Mesodermal cell (in vitro differentiated cells): ENCODE data around the gene GCK.
"Not testable (repeated sequence)": the region's sequence is repeated elsewhere in the genome, so short reads cannot be mapped to it uniquely, and the experiment has no call there.

Experiments used
- H3K27ac ChIP-seq: 2 replicates; pipeline ENCODE4 v1.7.0; 2013; ENCODE audit warnings: mild to moderate bottlenecking, low read depth, low read length, moderate library complexity; ENCODE audit not compliant: severe bottlenecking
- H3K36me3 ChIP-seq: 2 replicates; pipeline ENCODE4 v1.7.1; 2013; ENCODE audit warnings: mild to moderate bottlenecking, low read length, moderate library complexity; ENCODE audit not compliant: control insufficient read depth, insufficient read depth
- H3K4me1 ChIP-seq: one replicate; pipeline ENCODE4 v1.7.1; 2013; ENCODE audit warnings: mild to moderate bottlenecking, low read length; ENCODE audit not compliant: insufficient read depth, control insufficient read depth, poor library complexity, severe bottlenecking
- H3K4me3 ChIP-seq: 2 replicates; pipeline ENCODE4 v1.7.0; 2013; ENCODE audit warnings: low read length, control low read depth, mild to moderate bottlenecking; ENCODE audit not compliant: insufficient read depth, poor library complexity, severe bottlenecking; ENCODE audit errors: extremely low read depth
- H3K9me3 ChIP-seq: 2 replicates; pipeline ENCODE4 v1.7.1; 2013; ENCODE audit warnings: mild to moderate bottlenecking, low read length, moderate library complexity; ENCODE audit not compliant: control insufficient read depth
- WGBS, 2 experiments: methylation state at CpG; one replicate each; pipeline ENCODE4 v1.1.5; 2013; ENCODE audit warnings: missing lambda C conversion rate in 2 of 2; ENCODE audit not compliant: insufficient coverage in 2 of 2; 5-methylcytosine and 5-hydroxymethylcytosine counted together

GCK gene

DNA sequence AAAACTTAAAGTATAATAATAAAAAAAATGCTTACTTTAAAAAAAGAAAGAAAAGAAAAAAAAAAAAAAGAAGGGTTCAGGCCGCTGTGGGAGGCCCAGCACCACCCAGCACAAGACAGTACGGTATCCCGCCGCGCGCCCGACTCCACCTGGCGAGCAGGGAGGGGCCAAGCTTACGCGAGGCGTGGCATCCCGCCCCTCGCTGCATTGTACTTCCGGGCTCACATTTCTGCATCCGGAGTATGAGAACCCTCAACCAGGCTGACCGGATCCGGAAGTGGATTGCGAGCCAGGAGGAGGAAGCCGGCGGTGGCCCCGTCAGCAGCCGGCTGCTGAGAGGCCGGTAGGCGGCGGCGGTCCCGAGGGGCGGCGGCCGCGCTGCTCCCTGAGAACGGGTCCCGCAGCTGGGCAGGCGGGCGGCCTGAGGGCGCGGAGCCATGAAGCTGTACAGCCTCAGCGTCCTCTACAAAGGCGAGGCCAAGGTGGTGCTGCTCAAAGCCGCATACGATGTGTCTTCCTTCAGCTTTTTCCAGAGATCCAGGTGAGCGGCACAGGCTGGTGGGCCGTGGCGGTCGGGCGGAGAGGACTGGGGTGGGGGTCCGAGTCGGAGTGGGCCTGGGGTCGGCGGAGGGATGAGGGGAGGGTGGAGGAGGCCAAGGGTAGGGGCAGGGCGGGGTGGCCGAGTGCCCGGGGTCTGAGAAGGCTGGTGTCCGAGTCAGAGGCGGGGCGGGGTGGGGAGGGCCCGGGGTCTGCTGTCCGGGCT is 11.6 kb upstream of the GCK start, which contains the start of gene YKT6:
Gene YKT6 (plus strand): TSS at position 280 of the 763 bp plus-strand sequence. CDS start 158 bp downstream, at position 438.
- peaks cover 32% of the 10 kb centered on the region for H3K36me3 ChIP-seq
- H3K9me3 ChIP-seq = no peaks in the 10 kb centered on the region
- peak within 1 kb of the TSS; percentile 98 for H3K4me3 ChIP-seq
- peak within 1 kb of the TSS; percentile 78 for H3K27ac ChIP-seq
- peaks cover 6% of the 10 kb centered on the region for H3K4me1 ChIP-seq
- 1% methylated on average over 39 to 53 of the region's 58 CpGs for WGBS, 2 experiments

DNA sequence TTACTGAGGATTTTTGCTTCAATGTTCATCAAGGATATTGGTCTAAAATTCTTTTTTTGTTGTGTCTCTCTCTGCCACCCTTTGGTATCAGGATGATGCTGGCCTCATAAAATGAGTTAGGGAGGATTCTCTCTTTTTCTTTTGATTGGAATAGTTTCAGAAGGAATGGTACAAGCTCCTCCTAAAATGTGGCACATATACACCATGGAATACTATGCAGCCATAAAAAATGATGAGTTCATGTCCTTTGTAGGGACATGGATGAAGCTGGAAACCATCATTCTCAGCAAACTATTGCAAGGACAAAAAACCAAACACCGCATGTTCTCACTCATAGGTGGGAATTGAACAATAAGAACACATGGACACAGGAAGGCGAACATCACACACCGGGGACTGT is 10.9 kb upstream of the GCK start:
- Histone ChIP-seq H3K4me3 (peak overlapping the region; percentile 98), H3K36me3 (peaks cover 25% of the 10 kb centered on the region)
- H3K9me3 ChIP-seq, H3K4me1 ChIP-seq, H3K27ac ChIP-seq: not testable (repeated sequence)
- no CpG with 5 or more reads among the region's 3 CpGs for WGBS, 2 experiments

DNA sequence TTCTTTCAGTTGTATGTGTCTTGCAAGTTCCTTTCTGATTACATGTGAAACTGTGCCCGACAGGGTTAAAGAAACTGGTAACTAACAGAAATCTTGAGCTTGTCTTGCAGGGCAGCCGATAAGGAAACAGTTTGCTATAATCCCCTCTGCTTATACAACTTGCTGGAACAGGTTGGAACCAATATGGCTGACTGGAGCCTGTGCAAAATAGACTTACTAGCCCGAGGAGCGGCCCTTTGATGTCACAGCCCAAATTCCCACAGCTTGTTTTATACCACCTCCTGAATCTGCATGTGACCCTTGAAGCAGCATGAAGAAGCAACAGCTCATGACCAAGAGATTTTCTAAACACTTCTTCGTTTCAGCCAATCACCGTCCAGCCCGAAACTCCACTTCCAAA is 8.2 kb upstream of the GCK start:
- no peaks in the 10 kb centered on the region for H3K36me3 ChIP-seq
- 83 to 91% methylated on average over 7 of the region's 7 CpGs for WGBS, 2 experiments
- H3K4me3 ChIP-seq = no peak overlapping the region
- no peak overlapping the region for H3K27ac ChIP-seq
- H3K9me3 ChIP-seq = no peaks in the 10 kb centered on the region
- peaks cover 4% of the 10 kb centered on the region for H3K4me1 ChIP-seq

DNA sequence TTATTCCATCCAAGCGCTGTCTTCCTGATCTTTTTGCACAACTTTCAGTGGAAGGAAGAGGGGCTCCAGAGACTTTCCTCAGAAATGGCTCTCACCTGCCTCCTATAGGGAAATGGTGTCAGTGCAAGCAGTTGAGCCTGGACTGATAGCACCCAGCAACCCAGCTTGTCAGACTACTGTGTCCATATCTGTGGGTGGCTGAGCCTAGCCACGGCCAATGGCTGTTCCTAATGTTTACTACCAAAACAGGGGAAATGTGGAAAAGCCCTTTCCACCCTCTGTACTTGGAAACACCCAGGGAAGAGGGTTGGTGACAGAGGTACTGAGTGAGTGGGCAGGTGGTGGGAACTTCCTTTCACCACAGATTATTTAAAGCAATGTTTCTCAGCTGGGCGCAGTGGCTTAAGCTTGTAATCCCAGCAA is 7.2 kb upstream of the GCK start:
- Histone ChIP-seq H3K4me3 (no peak overlapping the region), H3K36me3 (no peaks in the 10 kb centered on the region), H3K9me3 (no peaks in the 10 kb centered on the region), H3K27ac (no peak overlapping the region), H3K4me1 (no peaks in the 10 kb centered on the region)
- WGBS, 2 experiments = 44 to 45% methylated on average over 2 of the region's 3 CpGs

DNA sequence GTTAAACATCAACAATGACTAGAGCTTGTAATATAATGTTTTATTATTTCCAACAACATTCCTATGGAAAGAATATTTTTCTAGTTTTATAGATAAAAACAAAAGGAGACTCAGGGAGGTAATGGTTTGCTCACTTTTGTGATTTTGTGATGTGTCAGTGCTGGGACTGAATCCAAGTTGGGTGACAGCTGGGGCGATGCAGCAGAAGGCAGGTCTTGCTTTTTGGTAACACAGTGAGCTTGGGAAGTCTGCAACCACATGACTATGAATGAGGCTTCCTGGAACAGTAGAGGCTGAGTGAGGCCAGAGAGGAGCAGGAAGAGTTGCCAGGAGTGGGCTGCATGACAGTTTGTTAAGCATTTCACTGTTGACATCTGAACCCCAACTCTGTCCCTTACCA is 6.7 kb upstream of the GCK start:
- H3K36me3 ChIP-seq = no peaks in the 10 kb centered on the region
- no peak overlapping the region for H3K4me3 ChIP-seq
- H3K4me1 ChIP-seq = no peaks in the 10 kb centered on the region
- no peaks in the 10 kb centered on the region for H3K9me3 ChIP-seq
- 100% methylated on average over 1 of the region's 1 CpG for WGBS, 2 experiments
- H3K27ac ChIP-seq = no peak overlapping the region

DNA sequence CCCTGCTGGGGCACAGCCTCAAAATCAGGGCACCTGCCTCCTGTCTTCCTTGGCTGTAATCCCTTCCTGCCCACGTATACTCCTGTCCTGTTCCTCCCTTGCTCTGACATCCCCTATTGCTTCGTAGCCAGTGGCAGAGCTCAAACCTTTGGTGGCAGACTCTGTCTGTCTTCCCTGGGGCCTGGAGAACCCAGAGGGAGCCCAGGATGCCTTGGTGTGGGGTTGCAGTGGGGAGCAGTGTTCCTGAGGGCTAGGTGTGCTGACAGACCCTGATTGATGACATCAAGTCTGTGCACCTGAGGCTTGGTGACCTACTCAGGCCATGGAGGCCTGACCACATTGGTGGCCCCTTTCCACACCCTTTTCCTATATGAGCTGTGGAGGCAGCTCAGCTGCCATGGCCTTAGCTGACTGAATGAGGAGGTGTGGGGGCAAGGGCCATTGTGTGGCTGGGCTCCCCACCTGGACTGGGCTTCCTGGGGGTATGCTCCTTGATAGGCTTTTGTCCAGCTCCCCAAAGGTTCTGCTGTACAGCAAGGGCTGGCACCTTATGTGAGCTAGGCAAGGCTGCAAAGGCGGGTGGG is 5.4 kb upstream of the GCK start:
- Histone ChIP-seq H3K9me3 (no peaks in the 10 kb centered on the region), H3K27ac (no peak overlapping the region), H3K4me1 (no peaks in the 10 kb centered on the region), H3K36me3 (no peaks in the 10 kb centered on the region), H3K4me3 (no peak overlapping the region)
- WGBS, 2 experiments = 88 to 95% methylated on average over 3 of the region's 3 CpGs

DNA sequence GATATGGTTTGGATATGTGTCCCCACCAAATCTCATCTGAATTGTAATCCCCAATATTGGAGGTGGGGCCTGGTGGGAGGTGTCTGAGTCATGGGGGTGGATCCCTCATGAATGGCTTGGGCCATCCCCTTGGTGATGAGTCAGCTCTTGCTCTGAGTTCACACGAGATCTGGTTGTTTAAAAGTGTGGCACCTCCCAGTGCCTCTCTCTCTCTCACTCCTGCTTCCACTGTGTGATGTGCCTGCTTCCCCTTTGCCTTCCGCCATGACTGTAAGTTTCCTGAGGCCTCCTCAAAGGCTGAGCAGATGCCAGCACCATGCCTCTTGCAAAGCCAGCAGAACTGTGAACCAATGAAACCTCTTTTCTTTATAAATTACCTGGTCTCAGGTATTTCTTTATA is 4.8 kb upstream of the GCK start:
- Histone ChIP-seq H3K27ac (no peak overlapping the region), H3K4me3 (no peak overlapping the region), H3K4me1 (no peaks in the 10 kb centered on the region), H3K36me3 (no peaks in the 10 kb centered on the region), H3K9me3 (no peaks in the 10 kb centered on the region)
- WGBS, 2 experiments = 62 to 66% methylated on average over 2 of the region's 2 CpGs

DNA sequence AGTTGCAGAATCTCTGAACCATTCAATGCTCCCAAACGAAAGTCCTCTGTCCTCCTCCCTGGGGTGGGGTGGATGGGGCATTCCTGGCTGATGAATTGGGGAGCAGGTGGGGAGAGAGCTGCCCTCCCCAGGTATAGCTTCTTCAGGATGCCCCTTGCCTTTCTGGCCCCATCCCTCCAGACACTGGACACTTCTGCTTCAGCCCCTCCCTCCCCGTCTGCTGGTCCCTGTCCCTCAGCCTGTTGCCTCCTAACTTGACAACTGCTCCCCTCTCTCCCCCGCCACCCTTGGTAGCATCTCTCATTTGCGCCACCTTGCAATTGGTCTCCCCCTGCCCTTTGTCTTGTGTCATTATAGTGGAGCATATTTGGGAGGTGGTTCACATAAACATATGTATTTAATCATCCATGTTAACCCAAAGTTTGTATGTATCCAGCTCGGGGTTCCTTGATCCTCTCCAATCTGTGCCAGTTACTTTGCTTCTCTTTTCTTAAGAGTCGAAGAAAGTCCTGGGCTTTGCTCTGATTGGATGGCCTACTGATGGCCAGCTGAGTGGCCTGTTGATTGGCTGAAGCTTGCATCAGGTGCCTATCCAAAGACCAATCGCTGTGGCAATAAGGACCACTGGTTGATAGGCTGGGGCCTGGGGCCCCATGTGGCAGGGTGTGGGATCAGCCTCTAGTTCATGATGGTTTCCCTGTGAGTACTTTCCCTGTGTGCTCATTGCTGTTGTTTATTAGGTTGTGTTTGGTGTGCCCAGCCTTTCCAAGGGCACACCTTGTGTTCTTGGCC is 4.0 kb upstream of the GCK start:
- H3K4me3 ChIP-seq = no peak overlapping the region
- no peaks in the 10 kb centered on the region for H3K9me3 ChIP-seq
- H3K36me3 ChIP-seq = no peaks in the 10 kb centered on the region
- H3K4me1 ChIP-seq = no peaks in the 10 kb centered on the region
- no peak overlapping the region for H3K27ac ChIP-seq
- WGBS, 2 experiments = 93 to 94% methylated on average over 4 to 5 of the region's 7 CpGs

DNA sequence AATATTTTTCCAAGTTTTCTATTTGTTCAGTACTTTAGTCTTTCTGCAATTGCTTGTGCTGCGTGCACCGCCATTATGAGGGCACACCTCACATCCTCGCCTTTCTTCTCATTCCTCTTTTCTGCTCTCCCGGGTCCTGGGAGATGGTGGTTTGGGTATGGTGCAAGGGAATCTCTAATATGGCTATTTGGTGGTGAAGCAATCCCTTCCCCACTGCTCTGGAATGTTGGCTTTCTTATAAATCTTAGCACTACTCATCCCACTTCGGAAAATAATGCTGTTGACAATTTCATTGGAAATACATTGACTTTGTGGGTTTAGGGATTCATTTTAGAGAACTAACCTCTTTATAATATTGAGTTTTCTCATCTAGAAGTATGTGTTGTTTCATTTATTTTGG is 1.9 kb upstream of the GCK start:
- H3K9me3 ChIP-seq = no peaks in the 10 kb centered on the region
- no peak overlapping the region for H3K4me3 ChIP-seq
- H3K36me3 ChIP-seq = no peaks in the 10 kb centered on the region
- H3K27ac ChIP-seq = no peak overlapping the region
- WGBS, 2 experiments = no CpG with 5 or more reads among the region's 5 CpGs
- no peaks in the 10 kb centered on the region for H3K4me1 ChIP-seq

DNA sequence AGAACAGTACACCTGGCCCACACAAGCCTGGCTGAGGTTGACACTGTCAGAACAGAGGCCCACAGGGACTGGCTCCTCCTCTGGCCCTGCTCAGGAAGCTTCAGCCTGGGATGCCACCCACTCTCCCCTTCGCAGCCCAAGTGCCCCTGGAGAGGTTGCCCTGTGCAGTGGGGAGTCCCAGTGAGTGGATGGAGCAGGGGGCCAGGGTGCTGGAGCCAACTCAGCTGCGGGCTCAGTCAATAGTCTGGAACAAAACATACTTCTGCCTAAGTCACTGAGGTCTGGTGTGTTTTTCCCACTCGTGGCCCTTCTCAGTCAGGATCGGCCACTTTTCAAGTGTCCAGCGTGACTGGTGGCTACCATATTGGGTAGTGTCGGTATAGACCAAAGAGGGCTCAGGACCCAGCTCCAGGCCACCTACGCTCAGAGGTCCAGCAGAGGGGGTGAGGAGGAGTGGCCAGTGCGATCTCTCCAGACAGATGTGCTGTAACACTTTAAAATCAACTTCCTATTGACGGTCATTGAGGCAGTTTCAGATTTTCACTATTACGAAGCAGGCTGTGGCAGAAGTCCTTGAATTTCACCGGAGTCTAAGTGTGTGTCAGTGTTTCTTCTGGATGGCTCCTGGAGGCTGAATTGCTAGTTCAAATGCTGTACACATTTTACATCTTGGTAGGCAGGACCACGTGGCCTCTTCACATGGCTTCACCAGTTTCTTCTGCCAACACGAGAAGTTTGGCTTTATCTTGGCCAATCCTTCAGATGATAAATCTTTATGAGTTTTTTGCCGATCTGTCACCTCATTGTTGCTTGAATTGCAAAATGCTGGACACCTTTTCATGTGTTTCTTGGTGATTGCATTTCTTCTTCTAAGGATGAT is 994 bp upstream of the GCK start:
- WGBS, 2 experiments = 85 to 93% methylated on average over 9 to 10 of the region's 14 CpGs
- H3K4me3 ChIP-seq = no peak overlapping the region

More for the DNA sequence above, 994 bp upstream of the GCK start:
- Histone ChIP-seq H3K9me3 (no peaks in the 10 kb centered on the region), H3K4me1 (peaks cover 8% of the 10 kb centered on the region), H3K36me3 (no peaks in the 10 kb centered on the region), H3K27ac (no peak overlapping the region)
